Stimulated activated CD4-positive, alpha-beta T cell treated with anti-CD3 and anti-CD28 coated beads, Interleukin-4, amount 100 ng/mL, for 4 hours (primary cell): ENCODE results near the gene CST8.
"Not testable (repeated sequence)": the region's sequence is repeated elsewhere in the genome, so short reads cannot be mapped to it uniquely, and the experiment has no call there.

ENCODE experiments used
- DNase-seq, 2 experiments: peaks; one replicate each; pipeline ENCODE4 v3.0.0-alpha.2; 2020

CST8 gene, protein sequence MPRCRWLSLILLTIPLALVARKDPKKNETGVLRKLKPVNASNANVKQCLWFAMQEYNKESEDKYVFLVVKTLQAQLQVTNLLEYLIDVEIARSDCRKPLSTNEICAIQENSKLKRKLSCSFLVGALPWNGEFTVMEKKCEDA

DNA sequence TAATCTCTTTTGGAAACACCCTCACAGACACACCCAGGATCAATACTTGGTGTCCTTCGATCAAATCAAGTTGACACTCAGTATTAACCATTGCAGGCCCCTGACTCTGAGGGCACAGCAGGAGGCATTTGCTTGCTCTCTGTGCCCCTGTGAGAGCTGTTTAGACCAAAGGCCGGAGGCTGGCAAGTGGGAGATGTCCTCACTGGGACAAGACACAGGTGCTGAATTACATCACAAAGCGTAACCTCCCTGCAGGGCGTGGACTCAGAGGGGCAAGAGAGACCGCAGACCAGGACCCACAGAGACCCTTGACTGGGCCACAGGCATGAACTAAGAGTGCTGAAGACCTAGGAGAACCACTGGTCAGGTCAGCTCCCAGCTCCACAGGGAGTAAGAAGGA is at the start of gene CST8:
CST8 (plus strand) TSS at position 301 of the 400 bp plus-strand sequence. CDS start 551 bp downstream, outside the sequence.
- no peak for DNase-seq

DNA sequence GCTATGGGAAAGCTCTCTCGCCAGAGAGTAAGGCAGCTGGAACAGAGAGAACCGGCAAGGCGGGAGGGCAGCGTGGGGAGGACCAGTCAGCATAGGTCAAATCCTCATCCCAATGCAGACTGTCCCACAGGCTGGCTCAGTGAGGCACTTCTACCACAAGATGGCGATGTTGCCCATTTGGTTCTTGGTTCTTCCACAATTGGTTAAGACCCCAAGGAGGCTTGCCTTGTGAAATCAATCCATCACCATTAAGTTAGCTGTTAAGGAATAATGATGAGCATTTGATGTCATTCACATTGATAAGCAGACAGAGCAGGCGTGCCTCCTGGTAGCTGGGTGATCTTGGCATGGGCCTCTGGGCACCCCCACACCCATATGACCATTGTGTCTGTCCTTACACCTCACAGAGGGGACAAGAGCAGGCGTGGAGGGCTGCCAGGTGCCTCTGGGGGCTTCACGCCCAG is 49.0 kb upstream of the CST8 start:
- peak; percentile 27 to 44 for DNase-seq

DNA sequence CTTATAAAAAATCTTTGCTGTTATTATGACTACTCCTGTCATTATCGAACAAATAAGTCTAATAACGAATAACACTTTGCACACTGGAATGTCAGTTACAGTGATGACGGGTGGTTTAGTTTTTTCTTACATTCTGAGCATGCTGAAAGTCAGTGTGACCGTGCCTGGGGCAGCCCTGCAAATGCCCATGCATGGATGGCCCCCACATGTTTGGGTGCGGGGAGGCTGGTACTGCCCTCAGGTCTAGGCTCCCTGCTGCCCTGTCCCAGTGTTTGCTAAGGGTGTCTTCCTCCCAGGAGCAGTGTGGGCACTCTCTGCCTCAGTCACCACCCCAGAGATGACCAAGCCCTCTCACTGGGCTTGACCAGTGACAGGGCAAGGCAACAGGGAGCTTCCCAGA is 48.5 kb upstream of the CST8 start:
- DNase-seq: no peak

DNA sequence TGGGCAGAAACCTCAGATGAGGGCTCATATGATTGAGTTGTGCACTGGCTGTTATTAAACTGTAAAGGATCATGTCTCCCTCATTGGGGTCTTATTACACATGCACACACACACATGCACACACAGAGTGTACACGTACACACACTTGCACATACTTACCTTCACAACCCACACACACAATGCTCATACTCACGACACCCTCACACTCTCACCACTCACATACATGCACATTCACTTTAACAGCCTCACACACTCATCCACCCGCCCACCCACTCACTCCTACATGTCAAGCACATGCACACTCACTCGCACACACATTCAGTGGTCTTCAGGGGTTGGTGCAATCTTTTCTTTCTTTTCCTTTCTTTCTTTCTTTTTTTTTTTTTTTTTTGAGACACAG is 46.1 kb upstream of the CST8 start:
- no peak for DNase-seq

DNA sequence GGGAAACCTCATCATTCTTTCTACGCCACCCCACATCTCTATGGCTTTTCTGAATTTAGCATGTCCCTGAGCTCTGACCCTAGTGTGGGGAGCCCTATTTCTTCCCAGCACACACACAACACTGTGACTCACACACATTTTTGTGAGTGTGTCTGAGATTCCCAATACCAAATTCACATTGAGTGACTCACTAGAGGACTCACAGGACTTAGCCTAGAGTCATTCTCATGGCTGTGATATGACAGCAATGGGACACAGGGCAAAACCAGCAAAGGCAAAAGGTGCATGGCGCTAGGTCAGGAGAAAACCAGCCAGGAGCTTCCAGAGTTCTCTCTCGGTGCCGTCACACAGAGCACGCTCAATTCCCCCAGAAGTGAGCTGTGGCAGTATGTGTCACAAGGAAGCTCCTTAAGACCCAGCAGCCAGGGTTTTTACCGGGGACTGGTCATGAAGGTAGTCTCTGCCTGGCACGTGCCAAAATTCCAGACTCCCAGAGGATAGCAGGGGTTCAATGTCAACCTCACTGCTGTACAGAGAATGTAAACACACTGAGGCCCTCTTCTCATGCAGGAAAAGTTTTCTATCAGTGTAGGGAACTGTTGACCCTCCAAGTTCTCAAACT is 45.2 kb upstream of the CST8 start:
- no peak for DNase-seq

DNA sequence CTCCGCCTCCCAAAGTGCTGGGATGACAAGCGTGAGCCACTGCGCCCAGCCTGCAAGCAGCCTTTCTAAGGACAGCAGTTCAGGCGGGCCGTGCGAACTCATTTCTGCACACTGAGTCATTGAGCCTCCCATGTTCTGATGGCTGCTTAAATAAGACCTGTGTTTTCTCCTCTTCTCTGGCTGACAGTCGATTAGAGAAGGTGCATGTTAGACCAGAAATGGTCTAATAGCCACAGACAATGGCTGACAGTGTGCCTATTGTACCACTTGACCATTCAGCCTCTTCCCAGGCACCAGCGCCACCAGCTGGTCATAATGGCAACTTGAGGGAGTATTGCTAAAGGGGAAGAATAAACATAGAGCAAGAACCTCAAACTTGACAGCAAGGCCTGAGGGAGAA is 44.4 kb upstream of the CST8 start:
- DNase-seq: peak in 1 of 2 experiments; percentile 22

DNA sequence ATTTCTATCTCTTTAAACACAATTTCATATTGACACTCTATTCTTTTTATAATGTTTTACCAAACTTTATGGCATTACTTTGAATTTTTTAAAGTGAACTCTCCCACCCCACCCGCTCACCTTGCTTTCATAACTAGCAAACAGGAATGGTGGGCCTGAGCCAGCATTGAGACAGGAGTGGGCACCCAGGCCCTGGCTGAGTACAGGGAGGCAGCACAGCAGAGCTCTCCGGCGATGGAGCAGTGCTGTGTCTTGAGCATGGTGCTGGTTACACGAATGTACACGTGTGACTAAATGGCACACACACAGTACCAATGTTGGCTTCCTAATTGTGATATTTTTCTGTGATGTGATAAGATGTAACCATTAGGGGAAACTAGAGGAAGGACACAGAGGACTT is 42.8 kb upstream of the CST8 start:
- DNase-seq: no peak

DNA sequence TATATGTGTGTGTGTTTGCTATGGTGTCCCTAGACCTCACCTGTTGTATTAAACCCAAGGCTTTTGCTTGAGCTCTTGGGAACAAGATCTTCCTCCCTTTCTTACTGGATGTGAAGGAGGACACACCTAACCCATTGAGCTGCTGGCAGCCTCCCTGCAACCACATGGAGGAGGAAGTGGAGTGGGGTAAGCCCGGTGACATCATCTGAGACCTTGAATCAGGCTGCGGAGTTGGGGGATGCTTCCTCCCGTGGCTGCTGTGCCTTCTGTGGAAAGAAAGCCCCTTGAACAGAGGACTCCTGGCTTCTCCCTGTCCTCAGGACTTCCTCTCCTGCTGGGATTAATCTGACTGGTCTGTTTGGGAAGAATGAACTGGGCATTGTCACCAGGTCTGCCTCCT is 41.5 kb upstream of the CST8 start:
- DNase-seq: no peak

DNA sequence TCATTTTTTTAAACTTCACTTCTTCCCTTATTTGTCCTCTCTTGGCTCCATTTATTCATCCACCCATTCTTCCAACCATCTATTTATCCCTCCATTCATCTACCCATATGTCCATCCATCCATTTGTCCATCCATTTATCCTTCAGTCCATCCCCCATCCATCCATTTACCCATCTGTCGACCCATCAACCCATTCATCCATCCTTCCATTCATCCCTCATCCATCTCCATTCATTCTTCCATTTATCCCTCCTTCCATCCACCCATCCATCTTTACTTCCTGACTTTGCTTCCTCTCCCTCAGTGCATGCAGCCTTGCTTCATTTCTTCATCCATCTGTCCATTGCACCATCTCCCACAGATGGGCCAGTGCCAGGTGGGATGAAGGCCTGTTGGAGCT is 40.0 kb upstream of the CST8 start:
- no peak for DNase-seq

DNA sequence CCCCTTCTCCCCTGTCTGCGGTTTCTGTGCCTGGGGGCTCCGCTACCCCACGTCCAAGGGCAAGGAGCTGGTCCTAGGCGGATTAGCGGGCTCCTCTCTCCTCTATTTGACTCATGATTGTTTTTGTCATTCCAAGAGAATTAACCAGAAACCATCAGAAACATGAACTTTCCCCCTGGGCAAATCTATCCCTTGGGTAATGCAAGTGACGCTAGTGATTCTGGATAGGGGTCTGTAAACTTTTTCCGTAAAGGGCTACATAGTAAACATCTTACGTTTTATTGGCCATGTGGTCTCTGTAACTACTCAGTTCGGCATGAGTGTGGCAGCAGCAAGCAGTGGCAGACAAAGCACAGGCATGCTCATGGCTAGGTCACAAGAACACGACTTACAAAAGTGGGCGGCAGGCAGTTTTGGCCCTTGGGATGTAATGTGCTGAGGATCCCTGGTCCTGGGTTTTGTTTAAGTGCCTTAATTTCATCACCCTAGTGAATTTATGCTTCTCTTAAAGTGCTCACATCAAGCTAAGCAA is 38.9 kb upstream of the CST8 start:
- no peak for DNase-seq

DNA sequence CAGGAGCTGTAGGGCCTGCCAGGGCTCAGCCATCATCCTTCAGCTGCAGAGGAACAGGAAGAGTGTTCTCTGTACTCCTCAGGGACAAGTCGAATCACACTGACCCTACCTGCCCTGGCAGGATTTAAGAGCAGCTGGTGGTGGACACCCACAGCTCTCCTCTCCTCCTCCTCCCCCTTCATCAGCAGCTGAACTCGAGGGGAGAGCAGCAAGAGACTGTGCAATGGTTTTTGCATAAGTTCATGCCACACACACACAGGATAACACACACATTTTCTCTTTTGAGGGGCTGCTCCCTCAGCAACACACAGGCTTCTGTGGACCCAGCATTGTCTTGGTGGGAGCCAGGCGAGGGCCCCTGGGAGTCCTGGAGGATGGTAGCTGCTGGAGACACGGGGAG is 38.1 kb upstream of the CST8 start, which contains the start of gene CST11:
CST11 (minus strand) TSS at position 101 of the 400 bp plus-strand sequence; CDS start at position 36, 65 bp downstream.
- DNase-seq: no peak

DNA sequence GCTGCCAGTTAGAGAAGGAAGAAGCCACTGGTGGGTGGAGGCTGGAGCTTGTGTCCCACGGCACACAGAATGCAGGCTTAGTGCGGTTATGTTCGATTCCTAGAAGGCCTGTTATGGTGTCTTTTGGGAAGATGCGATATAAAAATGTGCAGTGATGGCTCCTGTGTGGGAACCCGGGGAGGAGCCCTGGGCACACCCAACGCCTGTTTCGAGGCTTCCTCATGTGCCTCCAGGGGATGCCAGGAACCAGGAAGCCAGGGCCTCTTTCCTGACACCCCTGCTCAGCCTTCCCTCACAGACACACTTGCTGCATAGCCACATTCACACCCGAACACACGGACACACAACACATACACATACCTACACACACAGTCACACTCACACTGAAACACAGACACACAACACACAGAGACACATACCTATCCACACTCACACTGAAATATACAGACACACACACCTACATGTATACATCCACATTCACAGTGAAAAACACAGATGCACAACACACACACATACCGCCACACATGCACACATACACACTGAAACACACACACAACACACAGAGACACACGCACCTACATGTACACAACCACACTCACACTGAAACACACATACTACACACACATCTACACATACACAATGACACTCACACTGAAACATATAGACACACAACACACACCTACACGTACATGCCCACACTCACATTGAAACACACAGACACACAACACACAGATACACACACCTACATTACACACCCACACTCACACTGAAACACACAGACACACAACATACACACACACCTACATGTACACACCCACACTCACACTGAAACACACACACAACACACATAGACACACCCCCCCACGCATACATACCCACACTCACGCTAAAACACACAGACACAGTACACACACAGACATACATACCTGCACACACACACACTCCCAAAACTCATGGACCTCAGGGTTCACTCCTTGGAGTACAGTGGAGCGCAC is 37.1 kb upstream of the CST8 start:
- no peak for DNase-seq

DNA sequence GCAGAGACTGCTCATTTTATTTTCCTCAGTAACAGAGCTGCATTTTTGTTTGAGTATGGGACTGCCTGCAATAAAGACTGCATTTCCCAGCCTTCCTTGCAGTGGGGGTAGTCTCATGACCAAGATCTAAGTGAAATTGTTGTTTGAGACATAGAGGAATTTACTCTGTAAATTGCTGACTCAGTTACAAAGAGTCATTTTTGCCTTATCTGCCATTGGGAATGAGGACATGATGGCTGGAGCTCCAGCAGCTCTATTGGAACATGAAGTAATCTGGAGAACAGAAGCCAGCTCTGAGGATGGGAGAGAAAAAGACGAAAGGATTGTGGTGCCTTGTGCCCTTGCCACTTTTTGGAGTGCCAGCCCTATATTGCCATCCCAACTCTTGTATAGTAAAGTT is 36.1 kb upstream of the CST8 start:
- no peak for DNase-seq

DNA sequence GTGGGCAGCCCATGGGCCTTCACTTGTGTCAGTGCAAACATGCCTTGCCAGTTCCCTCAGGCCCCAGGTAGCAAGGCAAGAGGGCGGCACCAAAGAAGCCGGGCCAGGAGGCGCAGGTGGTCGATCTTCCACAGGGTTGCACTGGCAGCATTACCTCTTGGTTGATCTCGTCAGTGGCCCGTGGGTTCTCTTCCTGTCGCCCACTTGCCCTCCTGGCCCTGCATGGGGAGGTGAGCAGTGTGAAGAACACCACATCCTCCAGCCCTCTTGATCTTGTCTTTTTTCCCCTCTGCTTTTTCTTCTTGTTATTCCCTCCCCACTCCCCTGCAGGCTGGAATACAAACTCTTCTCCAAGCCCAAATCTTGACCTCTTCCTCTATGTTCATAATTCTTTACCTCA is 35.3 kb upstream of the CST8 start:
- no peak for DNase-seq

DNA sequence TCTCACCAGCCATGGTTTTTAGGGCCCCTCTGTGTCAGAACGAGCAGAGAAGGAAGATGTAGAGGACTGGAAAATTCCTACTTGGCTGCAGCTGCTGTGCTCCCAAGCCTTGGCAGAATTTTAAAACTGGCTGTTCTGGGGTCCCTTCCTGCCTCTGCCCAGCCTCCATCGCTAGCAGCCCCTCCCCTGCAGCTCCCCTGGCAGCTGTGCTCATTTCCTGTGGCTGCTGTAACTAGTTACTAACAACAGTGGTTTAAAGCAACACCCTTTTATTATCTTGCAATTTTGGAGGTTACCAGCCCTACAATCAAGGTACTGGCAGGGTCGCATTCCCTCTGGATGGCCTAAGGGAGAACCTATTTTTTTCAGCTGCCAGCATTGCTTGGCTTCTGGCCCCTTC is 34.5 kb upstream of the CST8 start:
- no peak for DNase-seq

DNA sequence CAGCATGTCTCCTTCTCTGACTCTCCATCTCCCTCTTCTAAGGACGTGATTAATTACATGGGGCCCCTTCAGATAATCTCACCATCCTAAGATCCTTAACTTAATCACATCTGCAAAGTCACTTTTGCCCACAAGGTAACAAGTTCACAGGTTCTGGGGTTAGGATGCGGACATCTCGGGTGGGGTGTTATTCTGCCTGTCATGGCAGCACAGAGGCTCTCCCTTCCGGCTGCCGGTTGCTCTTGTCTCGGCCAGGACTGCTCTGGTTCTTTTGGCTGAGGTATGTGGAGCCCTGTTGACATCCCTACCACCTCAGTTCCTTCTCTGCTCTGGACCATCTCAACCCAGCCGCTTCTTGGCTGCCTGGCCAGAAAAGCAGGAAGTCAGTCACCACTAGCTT is 34.0 kb upstream of the CST8 start:
- no peak for DNase-seq

DNA sequence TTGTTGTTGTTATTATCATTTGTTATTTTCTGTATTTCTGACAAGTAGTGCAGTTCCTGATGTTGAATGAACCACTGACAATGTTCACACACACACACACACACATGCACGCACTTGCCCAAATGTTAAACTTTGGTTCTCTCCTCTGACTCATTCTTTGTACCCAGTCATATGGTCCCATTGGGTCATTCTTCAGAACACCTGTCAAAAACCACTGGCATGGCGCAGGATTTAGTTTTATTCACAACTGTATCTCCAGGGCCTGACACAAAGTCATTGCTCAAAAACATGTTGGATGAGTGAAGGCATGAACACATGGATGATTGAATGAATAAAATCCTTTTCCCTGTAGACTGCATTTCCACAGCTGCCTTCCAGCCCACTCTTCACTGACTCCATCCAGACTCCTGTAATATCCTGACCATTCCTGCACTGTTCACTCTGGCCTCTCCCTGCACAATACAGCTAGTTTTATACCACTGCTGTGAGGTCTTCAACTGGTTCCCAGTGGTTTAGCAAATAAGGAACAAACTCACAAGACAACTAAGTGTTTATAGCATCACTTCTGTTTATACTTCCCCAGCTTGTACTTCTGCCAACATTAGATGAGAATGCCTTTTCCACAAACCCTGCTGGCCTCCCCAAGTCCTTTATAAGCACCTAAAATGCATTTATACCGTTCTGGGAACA is 31.3 kb upstream of the CST8 start:
- DNase-seq: no peak

DNA sequence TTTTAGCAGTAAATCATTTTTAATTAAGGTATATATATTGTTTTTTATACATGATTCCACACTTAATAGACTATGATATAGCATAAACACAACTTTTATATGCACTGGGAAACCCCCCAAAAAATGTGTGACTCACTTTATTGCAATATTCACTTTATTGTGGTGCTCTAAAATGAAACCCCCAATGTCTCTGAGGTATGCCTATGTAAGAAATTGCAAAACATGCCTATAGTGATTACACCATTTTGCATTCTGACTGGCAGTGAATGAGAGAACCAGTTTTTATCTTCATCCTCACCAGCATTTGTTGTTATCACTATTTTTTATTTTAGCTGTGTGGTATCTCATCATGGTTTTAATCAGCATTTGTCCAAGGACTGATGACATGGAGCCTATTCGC is 29.7 kb upstream of the CST8 start:
- DNase-seq: no peak

DNA sequence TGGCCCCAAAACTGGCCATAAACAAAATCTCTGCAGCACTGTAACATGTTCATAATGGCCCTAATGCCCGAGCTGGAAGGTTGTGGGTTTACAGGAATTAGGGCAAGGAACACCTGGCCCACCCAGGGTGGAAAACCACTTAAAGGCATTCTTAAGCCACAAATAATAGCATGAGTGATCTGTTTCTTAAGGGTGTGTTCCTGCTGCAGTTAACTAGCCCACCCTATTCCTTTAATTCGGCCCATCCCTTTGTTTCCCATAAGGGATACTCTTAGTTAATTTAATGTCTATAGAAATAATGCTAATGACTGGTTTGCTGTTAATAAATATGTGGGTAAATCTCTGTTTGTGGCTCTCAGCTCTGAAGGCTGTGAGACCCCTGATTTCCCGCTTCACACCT is 24.0 kb upstream of the CST8 start:
- not testable (repeated sequence) for DNase-seq

DNA sequence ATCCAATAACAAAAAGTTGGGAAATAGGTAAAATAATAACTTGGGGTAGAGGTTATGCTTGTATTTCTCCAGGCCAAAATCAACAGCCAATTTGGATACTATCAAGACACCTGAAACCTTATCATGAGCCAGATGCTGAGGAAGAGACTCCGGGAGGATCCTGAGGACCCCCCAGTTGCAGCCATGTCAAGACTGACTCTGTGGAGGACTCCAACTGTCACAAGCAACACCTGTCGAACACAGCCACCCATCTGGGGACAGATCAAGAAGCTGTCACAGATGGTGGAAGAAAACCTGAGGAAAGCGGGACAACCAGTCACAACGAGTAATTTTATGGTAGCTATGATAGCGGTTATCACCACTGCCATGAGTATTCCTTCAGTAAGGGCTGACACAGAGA is 18.6 kb upstream of the CST8 start:
- DNase-seq: not testable (repeated sequence)

DNA sequence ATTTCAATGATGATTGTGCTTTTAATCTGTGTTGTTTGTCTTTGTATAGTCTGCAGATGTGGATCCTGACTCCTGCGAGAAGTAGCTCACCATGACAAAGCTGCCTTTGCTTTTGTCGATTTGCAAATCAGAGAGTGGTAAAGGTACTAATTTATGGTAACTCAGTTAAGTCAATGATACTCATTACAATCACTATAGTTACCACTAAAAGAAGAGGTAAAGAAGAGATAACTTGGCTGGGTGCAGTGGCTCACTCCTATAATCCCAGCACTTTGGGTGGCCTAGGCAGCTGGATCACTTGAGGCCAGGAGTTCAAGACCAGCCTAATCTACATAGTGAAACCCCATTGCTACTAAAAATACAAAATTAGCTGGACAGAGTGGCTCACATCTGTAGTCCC is 17.6 kb upstream of the CST8 start:
- not testable (repeated sequence) for DNase-seq

DNA sequence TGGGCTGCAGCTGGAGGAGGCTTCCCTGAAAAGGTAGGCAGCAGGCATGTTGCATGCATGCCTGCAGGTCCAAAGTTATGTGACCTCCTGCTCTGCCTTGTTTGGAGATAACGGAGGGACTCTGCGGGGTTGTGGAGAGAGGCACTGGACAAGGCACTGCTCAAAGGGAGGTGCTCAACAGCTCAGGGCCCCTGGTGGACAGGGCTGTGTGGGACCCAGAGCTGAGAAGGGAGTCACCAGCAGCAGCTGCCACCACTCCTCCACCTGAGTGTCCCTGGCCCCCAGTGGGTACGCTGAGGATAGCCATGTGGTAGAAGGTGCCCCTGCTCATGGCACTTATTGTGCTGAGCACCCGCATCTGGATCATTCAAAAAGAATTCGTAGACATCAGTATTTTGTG is 15.5 kb upstream of the CST8 start:
- no peak for DNase-seq
